ENCODE data around the gene COL6A1.
"Not testable (repeated sequence)": the region's sequence is repeated elsewhere in the genome, so short reads cannot be mapped to it uniquely, and the experiment has no call there.

COL6A1 gene

GRCh38 chr21:45995686-45996179 lies 14.2 kb downstream of the COL6A1 start:
- no peak for DNase-seq (ENCODE audit: low read depth)

- DNase-seq (ENCODE audit: low read depth) = no peak
Observed at GRCh38 chr21:45996311-45997204, 15.0 kb downstream of the COL6A1 start.

- no peak for DNase-seq (ENCODE audit: low read depth)
Observed at GRCh38 chr21:45997205-45997494, 15.6 kb downstream of the COL6A1 start.

- no peak for DNase-seq (ENCODE audit: low read depth)
Observed at GRCh38 chr21:45997495-45998275, 16.1 kb downstream of the COL6A1 start.

GRCh38 chr21:45998276-45998701 lies 16.7 kb downstream of the COL6A1 start:
- no peak for DNase-seq (ENCODE audit: low read depth)

- no peak for DNase-seq (ENCODE audit: low read depth)
Observed at GRCh38 chr21:45998871-45999580, 17.5 kb downstream of the COL6A1 start.

- DNase-seq (ENCODE audit: low read depth) = no peak
Observed at GRCh38 chr21:45999581-46000181, 18.1 kb downstream of the COL6A1 start.

- no peak for DNase-seq (ENCODE audit: low read depth)
Observed at GRCh38 chr21:46000182-46000730, 18.7 kb downstream of the COL6A1 start.

- DNase-seq (ENCODE audit: low read depth) = no peak
Observed at GRCh38 chr21:46000731-46001641, 19.4 kb downstream of the COL6A1 start.

GRCh38 chr21:46001821-46002681 lies 20.5 kb downstream of the COL6A1 start:
- DNase-seq (ENCODE audit: low read depth) = no peak

- DNase-seq (ENCODE audit: low read depth) = no peak
Observed at GRCh38 chr21:46002841-46003574, 21.4 kb downstream of the COL6A1 start.

GRCh38 chr21:46003575-46004007 lies 22.0 kb downstream of the COL6A1 start:
- no peak for DNase-seq (ENCODE audit: low read depth)

- DNase-seq (ENCODE audit: low read depth) = no peak
Observed at GRCh38 chr21:46004168-46004861, 22.7 kb downstream of the COL6A1 start.

- DNase-seq (ENCODE audit: low read depth) = no peak
Observed at GRCh38 chr21:46005081-46005480, 23.5 kb downstream of the COL6A1 start.

- no peak for DNase-seq (ENCODE audit: low read depth)
Observed at GRCh38 chr21:46005481-46005881, 23.9 kb downstream of the COL6A1 start.

- DNase-seq (ENCODE audit: low read depth) = not testable (repeated sequence)
Observed at GRCh38 chr21:46005894-46006546, 24.4 kb downstream of the COL6A1 start.

All from HS-27A (cell line).